ENCODE results near the gene NECTIN1. TPM values are rescaled to one million over a fixed set of nuclear protein-coding genes. Genes with fewer than 3 reads are reported as not detected.

NECTIN1 gene
- total RNA-seq, 4 donors from 2014 or later, result 112 to 176 (median 164) TPM

- no peak for DNase-seq (ENCODE audit: low spot score in 2 of 2)
- no peak overlapping the region for H3K4me3 ChIP-seq
- 94% methylated on average over 9 of the region's 9 CpGs for WGBS
- H3K36me3 ChIP-seq, result peaks cover 45% of the 10 kb centered on the region
- H3K9me3 ChIP-seq, result no peaks in the 10 kb centered on the region
- TF ChIP-seq CTCF (IDR thresholded peaks at IDR 0.05) (no peak), POLR2AphosphoS5 (IDR thresholded peaks at IDR 0.05) (no peak), EP300 (IDR thresholded peaks at IDR 0.05) (no peak), POLR2A (IDR thresholded peaks at IDR 0.05) (no peak)
- no peak overlapping the region for H3K27ac ChIP-seq
- H3K4me1 ChIP-seq, result peaks cover 50% of the 10 kb centered on the region
- no peaks in the 10 kb centered on the region for H3K27me3 ChIP-seq
Measured at GRCh38 chr11:119677840-119678239, 51.2 kb downstream of the NECTIN1 start.

- no peak for TF ChIP-seq EP300 (IDR thresholded peaks at IDR 0.05)
- no peak for TF ChIP-seq POLR2A (IDR thresholded peaks at IDR 0.05)
- no peak for TF ChIP-seq CTCF (IDR thresholded peaks at IDR 0.05)
- no peak for TF ChIP-seq POLR2AphosphoS5 (IDR thresholded peaks at IDR 0.05)
- Histone ChIP-seq H3K27me3 (no peaks in the 10 kb centered on the region), H3K9me3 (no peaks in the 10 kb centered on the region), H3K27ac (no peak overlapping the region), H3K4me1 (peaks cover 50% of the 10 kb centered on the region), H3K4me3 (no peak overlapping the region), H3K36me3 (peaks cover 45% of the 10 kb centered on the region)
- no peak for DNase-seq (ENCODE audit: low spot score in 2 of 2)
- WGBS, result 85% methylated on average over 10 of the region's 10 CpGs
Measured at GRCh38 chr11:119676461-119677020, 52.5 kb downstream of the NECTIN1 start.

GRCh38 chr11:119673759-119674336, 55.2 kb downstream of the NECTIN1 start:
- H3K27me3 ChIP-seq, result no peaks in the 10 kb centered on the region
- H3K9me3 ChIP-seq, result no peaks in the 10 kb centered on the region
- no peak overlapping the region for H3K4me3 ChIP-seq
- TF ChIP-seq CTCF (IDR thresholded peaks at IDR 0.05) (peak in 1 of 2 donors; percentile 16), EP300 (IDR thresholded peaks at IDR 0.05) (no peak), POLR2A (IDR thresholded peaks at IDR 0.05) (no peak), POLR2AphosphoS5 (IDR thresholded peaks at IDR 0.05) (no peak)
- DNase-seq (ENCODE audit: low spot score in 2 of 2), result no peak
- WGBS, result 70% methylated on average over 8 of the region's 15 CpGs
- peaks cover 38% of the 10 kb centered on the region for H3K4me1 ChIP-seq
- peaks cover 45% of the 10 kb centered on the region for H3K36me3 ChIP-seq
- no peak overlapping the region for H3K27ac ChIP-seq

GRCh38 chr11:119673052-119673758, 55.8 kb downstream of the NECTIN1 start:
- H3K27ac ChIP-seq, result no peak overlapping the region
- 76% methylated on average over 10 of the region's 13 CpGs for WGBS
- DNase-seq (ENCODE audit: low spot score in 2 of 2), result no peak

More at GRCh38 chr11:119673052-119673758, 55.8 kb downstream of the NECTIN1 start:
- no peak overlapping the region for H3K4me3 ChIP-seq
- no peaks in the 10 kb centered on the region for H3K9me3 ChIP-seq
- peaks cover 40% of the 10 kb centered on the region for H3K36me3 ChIP-seq
- TF ChIP-seq POLR2AphosphoS5 (IDR thresholded peaks at IDR 0.05) (no peak), EP300 (IDR thresholded peaks at IDR 0.05) (no peak), CTCF (IDR thresholded peaks at IDR 0.05) (no peak), POLR2A (IDR thresholded peaks at IDR 0.05) (no peak)
- no peaks in the 10 kb centered on the region for H3K27me3 ChIP-seq
- H3K4me1 ChIP-seq, result peaks cover 35% of the 10 kb centered on the region
